NCI-H1092 (cell line): Measurements from ENCODE around the gene FTO.
"Not testable (repeated sequence)": the region's sequence is repeated elsewhere in the genome, so short reads cannot be mapped to it uniquely, and the experiment has no call there.

ENCODE experiments used
- DNase-seq: peaks from one replicate; lab custom pipeline; 2025; lab: John Stamatoyannopoulos, UW

FTO gene

GRCh38 chr16:53703590-53704444 is at the start of gene FTO, which contains the start of gene RPGRIP1L:
Gene FTO (plus strand): TSS chr16:53704156.
Gene RPGRIP1L (minus strand): TSS chr16:53703859. CDS start chr16:53700723, 3,136 bp downstream.
- DNase-seq: peak; percentile 99

GRCh38 chr16:53654946-53655345 is 49.0 kb upstream of the FTO start:
- no peak for DNase-seq

GRCh38 chr16:53662072-53662471 is 41.9 kb upstream of the FTO start:
- DNase-seq: no peak

GRCh38 chr16:53664724-53665345 is 39.1 kb upstream of the FTO start:
- no peak for DNase-seq

GRCh38 chr16:53666786-53667415 is 37.1 kb upstream of the FTO start:
- DNase-seq: no peak

GRCh38 chr16:53668869-53669268 is 35.1 kb upstream of the FTO start:
- DNase-seq: no peak

GRCh38 chr16:53672461-53672860 is 31.5 kb upstream of the FTO start:
- no peak for DNase-seq

GRCh38 chr16:53673189-53673588 is 30.8 kb upstream of the FTO start:
- no peak for DNase-seq

- DNase-seq: no peak
These were observed 25.8 kb upstream of the FTO start for GRCh38 chr16:53678155-53678554.

- no peak for DNase-seq
These were observed 25.1 kb upstream of the FTO start for GRCh38 chr16:53678756-53679343.

- DNase-seq: no peak
These were observed 23.2 kb upstream of the FTO start for GRCh38 chr16:53680756-53681155.

- no peak for DNase-seq
These were observed 22.6 kb upstream of the FTO start for GRCh38 chr16:53681354-53681753.

GRCh38 chr16:53685334-53685733 is 18.6 kb upstream of the FTO start:
- not testable (repeated sequence) for DNase-seq

- no peak for DNase-seq
These were observed 17.2 kb upstream of the FTO start for GRCh38 chr16:53686710-53687109.

- no peak for DNase-seq
These were observed 14.3 kb upstream of the FTO start for GRCh38 chr16:53689636-53690035.

GRCh38 chr16:53690771-53691170 is 13.2 kb upstream of the FTO start:
- no peak for DNase-seq

GRCh38 chr16:53692146-53692545 is 11.8 kb upstream of the FTO start:
- no peak for DNase-seq

GRCh38 chr16:53693320-53693719 is 10.6 kb upstream of the FTO start:
- no peak for DNase-seq

GRCh38 chr16:53695070-53695469 is 8.9 kb upstream of the FTO start:
- no peak for DNase-seq

- DNase-seq: not testable (repeated sequence)
These were observed 5.7 kb upstream of the FTO start for GRCh38 chr16:53698271-53698670.

GRCh38 chr16:53704445-53704813 is 473 bp downstream of the FTO start:
- DNase-seq: no peak

GRCh38 chr16:53707671-53708070 is 3.7 kb downstream of the FTO start:
- DNase-seq: no peak

- no peak for DNase-seq
These were observed 4.5 kb downstream of the FTO start for GRCh38 chr16:53708490-53708889.
